ENCODE results near the gene MYBPH.

MYBPH gene

GRCh38 chr1:203184467-203184866 is 8.8 kb upstream of the MYBPH start:
- H2AK5ac ChIP-seq (ENCODE audit: low read length, severe bottlenecking), result no peak overlapping the region
- peaks cover 0 to 24% of the 10 kb centered on the region in 2 experiments for H3K36me3 ChIP-seq (ENCODE audit: control insufficient read depth in 1 of 2, insufficient read depth in 2 of 2, low read depth in 1 of 2, low read length in 2 of 2)
- no peak overlapping the region for H2BK5ac ChIP-seq (ENCODE audit: low read depth, low read length, poor library complexity, severe bottlenecking)
- H3K14ac ChIP-seq (ENCODE audit: low read length in 2 of 2), result no peak overlapping the region
- DNase-seq, result no peak
- peaks cover 0 to under 1% of the 10 kb centered on the region in 2 experiments for H3K27me3 ChIP-seq (ENCODE audit: control insufficient read depth in 1 of 2, insufficient read depth in 1 of 2, low read length in 2 of 2)
- no peak overlapping the region for H3K23ac ChIP-seq (ENCODE audit: low read length in 2 of 2)
- H3K4ac ChIP-seq (ENCODE audit: low read depth in 1 of 2, low read length in 2 of 2), result no peak overlapping the region
- 78% methylated on average over 4 of the region's 4 CpGs for WGBS
- H2AFZ ChIP-seq (ENCODE audit: low read depth, low read length), result no peak overlapping the region
- no peak overlapping the region for H2BK120ac ChIP-seq (ENCODE audit: low read depth, low read length)
- no peaks in the 10 kb centered on the region for H3K79me1 ChIP-seq (replicated peaks; ENCODE audit: low read length, poor library complexity, severe bottlenecking)
- no peak overlapping the region for H3K27ac ChIP-seq (ENCODE audit: low read length, poor library complexity, severe bottlenecking)
- H3K9ac ChIP-seq (ENCODE audit: low read length), result peak overlapping the region; percentile 57
- no peak overlapping the region for H4K8ac ChIP-seq (ENCODE audit: low read length)
- peak overlapping the region in 1 of 2 experiments; percentile 66 for H3K4me3 ChIP-seq (ENCODE audit: insufficient read depth in 1 of 2, low read depth in 1 of 2, low read length in 2 of 2)
- no peaks in the 10 kb centered on the region for H3K9me3 ChIP-seq (ENCODE audit: control insufficient read depth, low read length)
- H3K18ac ChIP-seq (ENCODE audit: low read depth in 1 of 2, low read length in 2 of 2), result no peak overlapping the region
- no peak overlapping the region for H3K4me2 ChIP-seq (ENCODE audit: low read length, poor library complexity, severe bottlenecking)
- no peak overlapping the region for H4K91ac ChIP-seq (ENCODE audit: low read length)
- H2BK12ac ChIP-seq (ENCODE audit: low read length in 2 of 2), result no peak overlapping the region
- peaks cover 3% of the 10 kb centered on the region for H3K4me1 ChIP-seq (ENCODE audit: control insufficient read depth, insufficient read depth, low read depth, low read length)
- H2BK15ac ChIP-seq (ENCODE audit: low read depth, poor library complexity, severe bottlenecking), result no peak overlapping the region

GRCh38 chr1:203183828-203184227 is 8.2 kb upstream of the MYBPH start:
- H3K23ac ChIP-seq (ENCODE audit: low read length in 2 of 2), result no peak overlapping the region
- no peak for DNase-seq
- no peak overlapping the region for H2BK120ac ChIP-seq (ENCODE audit: low read depth, low read length)
- no peak overlapping the region for H3K4me2 ChIP-seq (ENCODE audit: low read length, poor library complexity, severe bottlenecking)
- no peaks in the 10 kb centered on the region for H3K9me3 ChIP-seq (ENCODE audit: control insufficient read depth, low read length)
- no peak overlapping the region for H3K27ac ChIP-seq (ENCODE audit: low read length, poor library complexity, severe bottlenecking)
- H3K14ac ChIP-seq (ENCODE audit: low read length in 2 of 2), result no peak overlapping the region
- H3K36me3 ChIP-seq (ENCODE audit: control insufficient read depth in 1 of 2, insufficient read depth in 2 of 2, low read depth in 1 of 2, low read length in 2 of 2), result peaks cover 0 to 29% of the 10 kb centered on the region in 2 experiments
- peaks cover 3% of the 10 kb centered on the region for H3K4me1 ChIP-seq (ENCODE audit: control insufficient read depth, insufficient read depth, low read depth, low read length)
- H2BK12ac ChIP-seq (ENCODE audit: low read length in 2 of 2), result no peak overlapping the region
- no peak overlapping the region for H3K18ac ChIP-seq (ENCODE audit: low read depth in 1 of 2, low read length in 2 of 2)
- H3K27me3 ChIP-seq (ENCODE audit: control insufficient read depth in 1 of 2, insufficient read depth in 1 of 2, low read length in 2 of 2), result no peaks in the 10 kb centered on the region
- peak overlapping the region in 1 of 2 experiments; percentile 66 for H3K4me3 ChIP-seq (ENCODE audit: insufficient read depth in 1 of 2, low read depth in 1 of 2, low read length in 2 of 2)
- no peak overlapping the region for H2BK5ac ChIP-seq (ENCODE audit: low read depth, low read length, poor library complexity, severe bottlenecking)
- no peak overlapping the region for H2BK15ac ChIP-seq (ENCODE audit: low read depth, poor library complexity, severe bottlenecking)
- H2AFZ ChIP-seq (ENCODE audit: low read depth, low read length), result no peak overlapping the region
- H3K79me1 ChIP-seq (replicated peaks; ENCODE audit: low read length, poor library complexity, severe bottlenecking), result no peaks in the 10 kb centered on the region
- H4K91ac ChIP-seq (ENCODE audit: low read length), result no peak overlapping the region
- no peak overlapping the region for H2AK5ac ChIP-seq (ENCODE audit: low read length, severe bottlenecking)
- peak overlapping the region; percentile 57 for H3K9ac ChIP-seq (ENCODE audit: low read length)
- no peak overlapping the region for H3K4ac ChIP-seq (ENCODE audit: low read depth in 1 of 2, low read length in 2 of 2)
- 95% methylated on average over 2 of the region's 2 CpGs for WGBS
- H4K8ac ChIP-seq (ENCODE audit: low read length), result no peak overlapping the region

DNA sequence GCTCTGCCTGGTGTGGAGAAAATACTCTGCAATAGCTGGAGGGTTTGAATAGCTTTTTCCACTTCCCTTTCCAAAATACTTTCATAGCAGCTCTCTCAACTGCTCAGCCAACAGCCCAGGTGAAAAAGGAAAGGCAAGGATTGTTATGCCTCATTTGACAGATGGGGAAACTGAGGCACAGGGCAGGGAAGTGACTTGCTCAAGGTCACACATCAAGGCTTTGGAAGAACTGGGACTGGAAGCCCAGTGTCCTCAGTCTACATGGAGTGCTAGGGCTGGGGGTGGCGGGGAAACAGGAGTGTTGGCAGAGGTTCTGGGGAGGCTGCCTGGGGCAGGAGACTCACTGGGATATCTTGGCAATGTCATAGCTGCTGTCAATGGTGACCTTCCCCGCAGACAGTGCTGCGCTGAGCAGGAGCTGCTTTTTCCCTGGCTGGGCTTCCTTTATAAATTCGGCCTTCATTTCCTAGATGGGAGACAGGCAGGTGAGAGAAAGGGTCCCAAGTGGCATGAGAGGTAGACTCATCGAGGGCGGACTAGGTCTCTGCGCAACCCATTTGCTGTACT is 6.8 kb upstream of the MYBPH start:
- H3K9me3 ChIP-seq (ENCODE audit: control insufficient read depth, low read length), result no peaks in the 10 kb centered on the region
- H3K27me3 ChIP-seq (ENCODE audit: control insufficient read depth in 1 of 2, insufficient read depth in 1 of 2, low read length in 2 of 2), result no peaks in the 10 kb centered on the region
- H3K4ac ChIP-seq (ENCODE audit: low read depth in 1 of 2, low read length in 2 of 2), result peak overlapping the region in 1 of 2 experiments; percentile 35
- no peak overlapping the region for H2AK5ac ChIP-seq (ENCODE audit: low read length, severe bottlenecking)
- H4K91ac ChIP-seq (ENCODE audit: low read length), result no peak overlapping the region
- no peak overlapping the region for H3K23ac ChIP-seq (ENCODE audit: low read length in 2 of 2)
- peak overlapping the region; percentile 11 for H3K9ac ChIP-seq (ENCODE audit: low read length)
- H3K4me1 ChIP-seq (ENCODE audit: control insufficient read depth, insufficient read depth, low read depth, low read length), result peaks cover 11% of the 10 kb centered on the region
- H3K79me1 ChIP-seq (replicated peaks; ENCODE audit: low read length, poor library complexity, severe bottlenecking), result no peaks in the 10 kb centered on the region
- no peak overlapping the region for H3K4me2 ChIP-seq (ENCODE audit: low read length, poor library complexity, severe bottlenecking)
- no peak overlapping the region for H4K8ac ChIP-seq (ENCODE audit: low read length)
- H3K14ac ChIP-seq (ENCODE audit: low read length in 2 of 2), result no peak overlapping the region
- H2BK15ac ChIP-seq (ENCODE audit: low read depth, poor library complexity, severe bottlenecking), result no peak overlapping the region
- no peak overlapping the region for H3K4me3 ChIP-seq (ENCODE audit: insufficient read depth in 1 of 2, low read depth in 1 of 2, low read length in 2 of 2)
- WGBS, result 93% methylated on average over 4 of the region's 7 CpGs
- H3K27ac ChIP-seq (ENCODE audit: low read length, poor library complexity, severe bottlenecking), result no peak overlapping the region
- H3K18ac ChIP-seq (ENCODE audit: low read depth in 1 of 2, low read length in 2 of 2), result no peak overlapping the region
- H2AFZ ChIP-seq (ENCODE audit: low read depth, low read length), result no peak overlapping the region
- DNase-seq, result no peak
- no peak overlapping the region for H2BK12ac ChIP-seq (ENCODE audit: low read length in 2 of 2)
- H3K36me3 ChIP-seq (ENCODE audit: control insufficient read depth in 1 of 2, insufficient read depth in 2 of 2, low read depth in 1 of 2, low read length in 2 of 2), result peaks cover 0 to 31% of the 10 kb centered on the region in 2 experiments
- no peak overlapping the region for H2BK5ac ChIP-seq (ENCODE audit: low read depth, low read length, poor library complexity, severe bottlenecking)
- no peak overlapping the region for H2BK120ac ChIP-seq (ENCODE audit: low read depth, low read length)

GRCh38 chr1:203181586-203182386 is 6.2 kb upstream of the MYBPH start:
- Histone ChIP-seq H3K4me1 (ENCODE audit: control insufficient read depth, insufficient read depth, low read depth, low read length) (peaks cover 13% of the 10 kb centered on the region), H3K27ac (ENCODE audit: low read length, poor library complexity, severe bottlenecking) (no peak overlapping the region), H2BK15ac (ENCODE audit: low read depth, poor library complexity, severe bottlenecking) (peak overlapping the region; percentile 40), H3K79me1 (replicated peaks; ENCODE audit: low read length, poor library complexity, severe bottlenecking) (no peaks in the 10 kb centered on the region), H3K4me2 (ENCODE audit: low read length, poor library complexity, severe bottlenecking) (no peak overlapping the region), H3K14ac (ENCODE audit: low read length in 2 of 2) (no peak overlapping the region), H3K9me3 (ENCODE audit: control insufficient read depth, low read length) (no peaks in the 10 kb centered on the region), H3K18ac (ENCODE audit: low read depth in 1 of 2, low read length in 2 of 2) (no peak overlapping the region), H4K8ac (ENCODE audit: low read length) (no peak overlapping the region), H2AK5ac (ENCODE audit: low read length, severe bottlenecking) (no peak overlapping the region), H2BK12ac (ENCODE audit: low read length in 2 of 2) (peak overlapping the region in 1 of 2 experiments; percentile 10), H3K36me3 (ENCODE audit: control insufficient read depth in 1 of 2, insufficient read depth in 2 of 2, low read depth in 1 of 2, low read length in 2 of 2) (peaks cover 0 to 31% of the 10 kb centered on the region in 2 experiments), H2AFZ (ENCODE audit: low read depth, low read length) (no peak overlapping the region), H3K4me3 (ENCODE audit: insufficient read depth in 1 of 2, low read depth in 1 of 2, low read length in 2 of 2) (no peak overlapping the region), H2BK5ac (ENCODE audit: low read depth, low read length, poor library complexity, severe bottlenecking) (no peak overlapping the region), H3K27me3 (ENCODE audit: control insufficient read depth in 1 of 2, insufficient read depth in 1 of 2, low read length in 2 of 2) (no peaks in the 10 kb centered on the region), H3K9ac (ENCODE audit: low read length) (peak overlapping the region; percentile 11), H3K23ac (ENCODE audit: low read length in 2 of 2) (no peak overlapping the region), H3K4ac (ENCODE audit: low read depth in 1 of 2, low read length in 2 of 2) (peak overlapping the region in 1 of 2 experiments; percentile 35), H4K91ac (ENCODE audit: low read length) (no peak overlapping the region), H2BK120ac (ENCODE audit: low read depth, low read length) (no peak overlapping the region)
- no peak for DNase-seq
- WGBS, result 86% methylated on average over 10 of the region's 10 CpGs
